Fibroblast of skin of right quadriceps (primary cell): ENCODE data around the gene NUP37.
"Not testable (repeated sequence)": the region's sequence is repeated elsewhere in the genome, so short reads cannot be mapped to it uniquely, and the experiment has no call there.

Experiments used
- DNase-seq: peaks from one replicate; pipeline ENCODE4 v3.0.0-alpha.2; 2013

The NUP37 gene

DNA sequence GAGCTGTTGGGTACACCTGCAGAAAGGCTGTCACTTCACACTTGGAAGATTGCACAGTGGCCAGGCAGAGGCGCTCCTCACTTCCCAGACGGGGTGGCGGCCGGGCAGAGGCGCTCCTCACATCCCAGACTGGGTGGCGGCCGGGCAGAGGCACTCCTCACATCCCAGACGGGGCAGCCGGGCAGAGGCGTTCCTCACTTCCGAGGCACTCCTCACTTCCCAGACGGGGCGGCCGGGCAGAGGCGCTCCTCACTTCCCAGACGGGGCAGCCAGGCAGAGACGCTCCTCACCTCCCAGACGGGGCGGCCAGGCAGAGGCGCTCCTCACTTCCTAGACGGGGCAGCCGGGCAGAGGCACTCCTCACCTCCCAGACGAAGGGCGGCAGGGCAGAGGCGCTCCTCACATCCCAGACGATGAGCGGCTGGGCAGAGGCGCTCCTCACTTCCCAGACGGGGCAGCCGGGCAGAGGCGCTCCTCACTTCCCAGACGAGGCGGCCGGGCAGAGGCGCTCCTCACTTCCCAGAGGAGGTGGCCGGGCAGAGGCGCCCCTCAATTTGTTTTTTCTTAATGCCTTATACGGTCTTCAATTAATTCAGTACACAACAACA lies 30.6 kb downstream of the NUP37 start:
- DNase-seq: not testable (repeated sequence)

DNA sequence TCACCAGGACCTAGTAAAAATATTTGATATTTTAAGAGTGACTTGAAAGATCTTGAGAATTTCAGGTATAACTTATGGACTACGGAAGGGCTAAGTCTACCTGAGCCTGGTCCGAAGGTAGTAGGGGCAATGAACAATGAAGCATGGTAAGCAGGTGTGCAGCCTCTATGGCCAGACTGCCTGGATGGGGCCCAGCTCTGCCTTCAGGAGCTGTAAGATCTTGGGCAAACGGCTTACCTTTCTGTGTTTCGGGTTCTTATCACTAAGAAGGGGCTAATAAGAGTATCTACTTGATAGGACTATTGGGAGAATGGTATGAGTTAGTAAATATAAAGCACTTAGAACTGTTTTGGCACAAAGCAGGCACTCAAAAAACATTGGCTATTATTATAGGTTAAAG lies 39.1 kb downstream of the NUP37 start:
- no peak for DNase-seq

- not testable (repeated sequence) for DNase-seq
Measured at GRCh38 chr12:102072092-102072491, 47.8 kb downstream of the NUP37 start.

DNA sequence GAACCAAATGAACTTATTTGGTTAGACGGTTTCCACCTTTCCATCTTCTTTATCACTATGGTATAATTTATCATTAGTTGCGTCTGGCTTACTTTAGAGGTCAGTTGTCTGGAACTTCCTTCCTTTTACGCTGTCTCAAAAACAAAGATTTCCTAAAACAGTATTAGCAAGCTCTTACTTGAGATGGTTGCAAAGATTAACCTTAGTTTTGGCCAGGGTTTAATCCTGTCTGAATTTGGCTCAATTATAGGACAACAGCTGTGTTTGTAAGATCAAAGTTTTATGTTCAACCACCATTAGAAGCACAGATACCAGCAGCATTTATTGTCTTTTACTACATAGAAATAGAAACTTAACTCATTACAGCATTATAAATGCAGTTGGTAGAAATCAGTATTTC lies 50.2 kb downstream of the NUP37 start:
- no peak for DNase-seq

- peak; percentile 68 for DNase-seq
Measured at GRCh38 chr12:102067574-102068258, 52.2 kb downstream of the NUP37 start.

DNA sequence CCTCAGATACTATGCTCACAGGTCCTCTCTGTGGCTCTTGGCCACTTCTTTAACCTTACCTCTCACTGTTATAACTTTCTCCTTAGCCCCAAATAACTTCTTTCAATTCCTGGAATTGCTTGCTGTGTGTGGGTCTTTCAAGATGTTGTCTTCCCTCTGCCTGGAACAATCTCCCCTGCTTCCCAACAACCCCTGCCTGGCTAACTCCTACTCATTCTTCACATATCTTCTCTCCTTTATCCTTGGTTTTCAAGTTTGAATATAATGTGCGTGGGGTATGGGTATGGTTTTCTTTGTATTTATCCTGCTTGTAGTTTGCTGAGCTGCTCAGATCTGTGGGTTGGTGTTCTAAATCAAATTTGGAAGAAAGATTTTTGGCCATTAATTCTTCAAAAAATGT lies 55.4 kb downstream of the NUP37 start:
- no peak for DNase-seq

DNA sequence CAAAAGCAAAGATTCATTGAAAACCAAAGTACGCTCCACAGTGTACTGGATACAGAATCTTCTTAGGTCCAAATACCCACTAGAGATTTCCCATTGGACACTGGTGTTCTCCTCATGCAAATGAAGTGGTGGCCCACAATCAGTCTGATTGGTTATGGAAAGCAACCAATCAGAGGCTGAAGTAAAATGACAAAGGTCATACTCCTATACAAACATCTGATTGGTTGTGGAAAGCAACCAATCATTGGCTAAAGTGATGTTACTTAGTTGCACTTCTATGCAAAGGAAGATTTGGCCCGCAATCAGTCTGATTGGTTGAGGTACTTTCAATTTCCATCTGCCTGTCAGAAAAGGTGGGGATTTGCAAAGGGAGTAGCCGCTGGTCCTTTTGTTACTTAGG lies 56.8 kb downstream of the NUP37 start:
- DNase-seq: no peak

DNA sequence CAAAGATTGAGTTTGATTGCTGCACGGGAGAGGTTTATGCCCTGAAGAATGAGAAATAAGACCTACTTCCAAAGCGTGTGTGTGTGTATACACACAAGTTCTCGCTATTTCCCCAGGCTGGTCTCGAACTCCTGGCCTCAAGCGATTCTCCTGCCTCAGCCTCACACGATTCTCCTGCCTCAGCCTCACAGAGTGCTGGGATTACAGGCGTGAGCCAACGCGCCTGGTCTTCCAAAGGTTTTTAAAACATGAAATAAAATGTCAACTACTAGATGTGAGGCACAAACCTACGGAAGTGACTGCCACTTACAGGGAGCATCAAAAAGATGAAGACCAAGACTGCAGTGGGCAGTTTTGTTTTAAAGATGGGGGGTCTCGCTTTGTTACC lies 57.5 kb downstream of the NUP37 start:
- no peak for DNase-seq

GRCh38 chr12:102061560-102062418 lies 58.1 kb downstream of the NUP37 start, which contains the start of gene WASHC3:
TSS of gene WASHC3 (minus strand) at chr12:102061991. CDS start at chr12:102061962, 29 bp downstream.
- DNase-seq: peak; percentile 93

GRCh38 chr12:102061096-102061559 lies 58.8 kb downstream of the NUP37 start:
- no peak for DNase-seq

GRCh38 chr12:102059343-102059742 lies 60.6 kb downstream of the NUP37 start:
- no peak for DNase-seq

- DNase-seq: no peak
Measured at GRCh38 chr12:102054345-102054744, 65.6 kb downstream of the NUP37 start.

GRCh38 chr12:102053062-102053349 lies 66.9 kb downstream of the NUP37 start:
- DNase-seq: no peak

DNA sequence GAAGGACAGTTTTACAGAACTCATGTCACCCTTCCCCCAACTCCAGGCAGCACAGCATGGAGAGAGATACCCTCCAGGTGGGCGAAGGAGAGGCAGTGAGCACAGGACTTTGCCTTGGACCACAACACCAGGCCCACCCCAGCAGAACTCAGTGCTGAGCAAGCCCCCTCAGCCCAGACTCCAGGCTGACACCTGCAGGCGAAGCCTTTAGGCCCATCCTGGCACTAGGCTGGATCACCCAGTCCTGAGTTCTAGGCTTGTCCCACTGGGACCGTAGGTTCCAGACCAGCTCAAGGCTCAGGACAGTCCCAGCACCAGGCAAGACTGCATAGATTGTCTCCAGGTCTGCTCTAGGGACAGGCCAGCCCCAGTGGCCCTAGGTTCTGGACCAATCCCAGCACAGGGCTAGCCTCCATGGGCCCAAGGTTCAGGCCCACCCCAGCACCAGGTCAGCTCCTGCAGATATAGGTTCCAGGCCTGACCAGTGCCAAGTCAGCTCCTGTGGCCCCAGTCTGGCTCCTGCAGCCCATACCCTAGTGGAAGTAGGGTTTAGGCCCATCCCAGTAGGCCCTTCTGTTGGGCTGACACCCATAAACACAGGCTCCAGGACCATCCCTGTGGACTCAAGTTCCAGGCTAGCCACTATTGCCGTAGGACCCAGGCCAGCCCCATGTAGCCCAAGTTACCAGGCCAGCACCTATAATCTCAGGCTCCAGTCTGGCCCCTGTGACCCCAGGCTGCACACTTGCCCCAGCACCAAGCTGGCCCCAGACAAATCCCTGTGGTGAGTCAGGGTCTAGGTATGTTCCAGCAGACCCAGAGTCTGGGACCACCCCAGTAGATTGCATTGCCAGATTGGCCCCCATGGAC lies 67.5 kb downstream of the NUP37 start:
- DNase-seq: no peak

GRCh38 chr12:102051431-102051965 lies 68.4 kb downstream of the NUP37 start:
- no peak for DNase-seq

GRCh38 chr12:102050660-102051430 lies 69.1 kb downstream of the NUP37 start:
- DNase-seq: no peak

GRCh38 chr12:102043928-102044327 lies 76.0 kb downstream of the NUP37 start:
- DNase-seq: no peak

DNA sequence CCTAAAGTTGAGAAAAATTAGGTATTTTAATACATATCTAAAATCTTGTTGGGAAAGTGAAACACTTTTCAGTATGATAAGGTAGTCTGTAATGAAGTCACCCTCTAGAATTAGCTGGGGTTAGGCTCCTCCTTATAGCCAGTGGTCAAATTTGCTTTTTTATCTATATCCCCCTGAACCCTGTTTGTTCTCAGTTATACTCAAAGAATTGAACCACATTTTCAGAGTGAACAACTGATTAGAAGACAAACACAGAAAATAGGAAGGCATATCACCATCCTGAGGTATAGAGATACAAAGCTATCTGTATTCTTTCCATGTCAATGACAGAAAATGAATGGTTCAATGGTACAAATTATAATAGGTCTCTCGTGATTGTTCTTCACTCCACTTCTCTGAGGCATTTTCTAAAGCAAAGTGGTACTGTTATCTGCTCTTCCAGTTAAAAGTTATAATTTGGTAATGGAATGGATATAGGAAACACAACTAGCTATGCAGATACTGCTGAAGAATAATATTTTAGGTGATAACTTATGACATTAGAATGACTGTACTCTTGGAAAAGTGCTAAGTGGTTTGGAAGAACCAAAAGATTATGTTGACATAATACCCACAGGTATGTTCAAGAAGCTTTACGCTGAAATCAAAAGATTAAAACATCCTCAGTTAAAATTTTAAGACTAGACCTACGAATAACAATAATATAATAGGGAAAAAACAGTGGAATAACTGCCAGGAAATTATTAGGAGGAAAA lies 85.7 kb downstream of the NUP37 start:
- DNase-seq: peak; percentile 7

DNA sequence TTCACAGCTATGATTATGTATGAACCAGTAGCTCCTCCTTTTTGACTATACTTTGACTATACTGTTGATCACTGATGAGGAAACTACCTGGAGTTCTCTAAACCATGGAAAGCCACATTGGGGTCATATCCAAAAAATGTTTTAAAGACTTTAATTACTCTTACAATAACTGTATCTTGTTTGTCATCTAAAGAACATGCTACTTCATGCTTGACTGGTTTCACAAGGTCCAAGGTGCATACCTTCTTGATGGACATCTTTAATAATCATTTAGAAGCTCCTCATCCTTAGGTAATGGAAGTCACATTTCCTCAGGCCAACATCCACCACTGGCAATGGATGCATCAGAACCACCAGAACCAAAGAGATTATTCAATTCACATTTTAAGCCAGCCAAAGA lies 88.1 kb downstream of the NUP37 start:
- DNase-seq: no peak

DNA sequence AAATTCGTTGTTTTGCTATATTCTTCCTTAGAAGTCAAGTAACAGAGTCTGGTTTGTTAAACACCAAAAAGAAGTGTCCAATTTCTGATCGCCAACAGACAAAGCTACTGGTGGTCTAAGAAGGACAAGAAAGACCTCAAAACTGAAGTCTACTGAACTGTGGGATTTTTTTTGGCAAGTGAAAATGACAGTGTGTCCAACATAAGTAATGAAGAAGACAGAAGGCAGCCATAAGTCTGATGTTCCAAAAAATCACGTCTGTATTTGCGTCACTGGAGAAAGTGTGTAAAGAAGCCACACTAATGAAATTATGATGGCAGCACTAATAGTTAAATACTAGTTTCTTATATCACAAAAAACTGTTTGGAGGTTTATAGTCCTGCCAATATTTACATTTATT lies 90.8 kb downstream of the NUP37 start:
- DNase-seq: no peak

- DNase-seq: no peak
Measured at GRCh38 chr12:102026728-102027127, 93.2 kb downstream of the NUP37 start.
